Testis (tissue), 3 donors: ENCODE results near the gene CADPS2. TPM values are rescaled to one million over a fixed set of nuclear protein-coding genes. Genes with fewer than 3 reads are reported as not detected.

Experiments
- DNase-seq: peaks from one replicate; pipeline ENCODE4 v3.0.0-alpha.2; 2019
- H3K27ac ChIP-seq, 2 donors: fragments of 200-600 bp; sonication (generic); one replicate each; pipeline ENCODE4 v1.5.1; 2019
- H3K27me3 ChIP-seq: fragments of 200-600 bp; sonication (generic); one replicate; pipeline ENCODE4 v1.5.1; 2019
- H3K36me3 ChIP-seq: fragments of 200-600 bp; sonication (generic); one replicate; pipeline ENCODE4 v1.5.1; 2017; ENCODE audit warnings: low read depth; ENCODE audit errors: missing control alignments
- H3K4me1 ChIP-seq: fragments of 200-600 bp; sonication (generic); one replicate; pipeline ENCODE4 v1.5.1; 2019
- H3K4me3 ChIP-seq, 2 donors: fragments of 200-600 bp; sonication (generic); one replicate each; pipeline ENCODE4 v1.5.1; 2017 to 2019
- H3K9me3 ChIP-seq: fragments of 200-600 bp; sonication (generic); one replicate; pipeline ENCODE4 v1.5.1; 2017
- POLR2A ChIP-seq: fragments of 450-650 bp; IDR thresholded peaks from one replicate; pipeline ENCODE4 v1.6.1; 2017; ENCODE audit warnings: antibody characterized with exemption, mild to moderate bottlenecking, moderate library complexity
- WGBS, 2 donors: methylation state at CpG; one replicate each; pipeline ENCODE4 v1.1.5; 2018; 5-methylcytosine and 5-hydroxymethylcytosine counted together
- intact Hi-C: fragments of 100-400 bp; cut with DNase I; formaldehyde crosslinking; loops from one replicate; pipeline ENCODE4 v1.15.1; 2023; ENCODE audit warnings: low total_unique reads
- polyA plus RNA-seq: library from polyadenylated mRNA; stranded (reverse); fragments of 350-450 nt; fragmentation: Illumina TruSeq; extraction: RNeasy Lipid Tissue Mini Kit (QIAGEN cat#74804); gene quantifications from one replicate; pipeline ENCODE4 v1.2.3, GENCODE V29; 2014; ENCODE audit warnings: low read depth, low replicate concordance; ENCODE audit not compliant: insufficient read depth
- total RNA-seq, 2 donors: library from RNA; depleted of rRNA; stranded (reverse); fragments of >200 nt; gene quantifications; one replicate each; pipeline ENCODE4 v1.2.3, GENCODE V29; 2016
- TF ChIP-seq, protein P1 (sequence below), 3 experiments: fragments of 450-650 bp in 2 of 3; fragments of 200-600 bp in 1 of 3; sonication (generic) in 1 of 3; IDR thresholded peaks; one replicate each; pipeline ENCODE4 v1.5.1; 2016 to 2019; ENCODE audit warnings: antibody characterized with exemption in 3 of 3, mild to moderate bottlenecking in 2 of 3, moderate library complexity in 1 of 3

CADPS2 gene
- total and polyA plus RNA-seq, 3 donors from 2014 or later: 6.0 to 9.9 (median 9.3) TPM

DNA sequence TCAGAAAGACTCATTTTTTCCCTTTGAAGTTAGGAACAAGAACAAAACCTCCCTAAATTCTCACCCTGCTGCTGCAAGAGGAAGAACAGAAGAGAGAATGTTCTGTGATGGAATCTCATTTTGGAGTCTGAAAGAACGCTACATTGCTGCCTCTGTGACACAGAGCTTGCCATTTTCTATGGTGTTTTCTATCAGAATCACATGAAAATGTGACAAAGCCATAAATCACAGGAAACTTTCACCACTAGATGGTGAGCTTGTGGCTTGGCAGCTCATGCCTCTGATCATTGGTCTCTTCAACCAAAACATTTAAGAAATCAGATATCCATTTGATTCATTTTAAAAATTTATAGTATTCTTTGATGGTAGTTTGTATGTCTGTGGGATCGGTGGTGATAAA lies 82.9 kb downstream of the CADPS2 start:
- intact Hi-C loops: no loop called here
- peak overlapping the region in 1 of 2 donors; percentile 83 for H3K27ac ChIP-seq
- WGBS, 2 donors: 37 to 54% methylated on average over 2 of the region's 2 CpGs

DNA sequence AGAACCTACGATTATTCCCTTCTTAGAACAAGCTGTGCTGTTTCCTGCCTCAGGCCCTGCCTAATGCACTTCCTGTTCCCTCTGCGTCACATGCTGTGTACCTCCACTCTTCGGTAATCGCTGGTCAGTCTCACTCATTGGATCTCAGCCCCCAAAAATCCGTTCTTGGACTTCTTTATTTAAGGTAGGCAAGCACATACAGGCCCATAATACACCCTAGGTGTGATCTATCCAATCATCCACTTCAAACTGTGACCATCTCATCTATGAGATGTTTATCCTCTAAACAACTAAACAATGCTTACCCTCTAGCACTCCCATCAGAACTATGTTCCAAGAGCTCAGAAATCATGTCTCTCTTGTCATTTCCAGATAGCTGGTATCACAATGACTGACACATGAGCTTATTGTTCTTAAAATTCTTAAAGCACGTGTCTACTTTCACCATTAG lies 83.9 kb downstream of the CADPS2 start:
- Histone ChIP-seq H3K36me3 (no peaks in the 10 kb centered on the region), H3K27ac (peak overlapping the region; percentile 59 to 83), H3K9me3 (no peaks in the 10 kb centered on the region), H3K4me3 (no peak overlapping the region), H3K27me3 (no peaks in the 10 kb centered on the region), H3K4me1 (peaks cover 4% of the 10 kb centered on the region)
- 32 to 56% methylated on average over 6 of the region's 6 CpGs for WGBS, 2 donors
- intact Hi-C loops: no loop called here
- peak; percentile 36 for DNase-seq
- TF ChIP-seq, protein P1, sequence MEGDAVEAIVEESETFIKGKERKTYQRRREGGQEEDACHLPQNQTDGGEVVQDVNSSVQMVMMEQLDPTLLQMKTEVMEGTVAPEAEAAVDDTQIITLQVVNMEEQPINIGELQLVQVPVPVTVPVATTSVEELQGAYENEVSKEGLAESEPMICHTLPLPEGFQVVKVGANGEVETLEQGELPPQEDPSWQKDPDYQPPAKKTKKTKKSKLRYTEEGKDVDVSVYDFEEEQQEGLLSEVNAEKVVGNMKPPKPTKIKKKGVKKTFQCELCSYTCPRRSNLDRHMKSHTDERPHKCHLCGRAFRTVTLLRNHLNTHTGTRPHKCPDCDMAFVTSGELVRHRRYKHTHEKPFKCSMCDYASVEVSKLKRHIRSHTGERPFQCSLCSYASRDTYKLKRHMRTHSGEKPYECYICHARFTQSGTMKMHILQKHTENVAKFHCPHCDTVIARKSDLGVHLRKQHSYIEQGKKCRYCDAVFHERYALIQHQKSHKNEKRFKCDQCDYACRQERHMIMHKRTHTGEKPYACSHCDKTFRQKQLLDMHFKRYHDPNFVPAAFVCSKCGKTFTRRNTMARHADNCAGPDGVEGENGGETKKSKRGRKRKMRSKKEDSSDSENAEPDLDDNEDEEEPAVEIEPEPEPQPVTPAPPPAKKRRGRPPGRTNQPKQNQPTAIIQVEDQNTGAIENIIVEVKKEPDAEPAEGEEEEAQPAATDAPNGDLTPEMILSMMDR (IDR thresholded peaks at IDR 0.05): no peak
- TF ChIP-seq POLR2A: no peak

More for the DNA sequence above, 82.9 kb downstream of the CADPS2 start:
- DNase-seq: peak; percentile 16
- no peak overlapping the region for H3K4me3 ChIP-seq
- no peaks in the 10 kb centered on the region for H3K9me3 ChIP-seq
- no peaks in the 10 kb centered on the region for H3K27me3 ChIP-seq
- TF ChIP-seq, protein P1 (IDR thresholded peaks at IDR 0.05): peak; percentile 24 to 49 (median 43)
- TF ChIP-seq POLR2A: no peak
- no peaks in the 10 kb centered on the region for H3K36me3 ChIP-seq
- H3K4me1 ChIP-seq: peaks cover 4% of the 10 kb centered on the region

DNA sequence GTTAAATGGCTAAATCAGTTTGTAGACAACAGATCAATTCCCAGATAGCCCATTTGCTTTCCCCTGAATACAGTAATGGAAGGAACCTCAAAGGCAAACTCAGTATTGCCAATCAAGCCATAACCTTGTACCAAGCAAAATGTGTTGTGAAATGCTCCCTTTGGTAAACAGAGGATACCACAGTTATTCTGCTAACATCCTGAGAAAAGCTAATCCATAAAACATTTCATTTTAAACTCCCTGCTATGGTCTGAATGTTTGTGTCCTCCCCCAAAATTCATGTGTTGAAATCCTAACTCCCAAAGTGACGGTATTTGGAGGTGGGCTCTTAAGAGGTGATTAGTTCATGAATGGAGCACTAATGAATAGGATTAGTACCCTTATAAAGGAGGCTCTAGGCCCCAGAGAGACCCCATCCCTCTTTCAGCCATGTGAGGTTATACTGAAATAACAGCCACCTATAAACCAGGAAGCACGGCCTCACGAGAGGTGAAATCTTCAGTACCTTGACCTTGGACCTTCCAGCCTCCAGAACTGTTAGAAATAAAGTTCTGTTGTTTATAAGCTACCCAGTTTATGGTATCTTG lies 94.2 kb downstream of the CADPS2 start:
- no peaks in the 10 kb centered on the region for H3K36me3 ChIP-seq
- no peaks in the 10 kb centered on the region for H3K9me3 ChIP-seq
- no peaks in the 10 kb centered on the region for H3K27me3 ChIP-seq
- 84 to 88% methylated on average over 3 of the region's 3 CpGs for WGBS, 2 donors
- TF ChIP-seq, protein P1 (IDR thresholded peaks at IDR 0.05): no peak
- no peak for TF ChIP-seq POLR2A
- no peak for DNase-seq
- intact Hi-C loops: no loop called here
- peaks cover 4% of the 10 kb centered on the region for H3K4me1 ChIP-seq
- H3K4me3 ChIP-seq: no peak overlapping the region
- no peak overlapping the region for H3K27ac ChIP-seq

DNA sequence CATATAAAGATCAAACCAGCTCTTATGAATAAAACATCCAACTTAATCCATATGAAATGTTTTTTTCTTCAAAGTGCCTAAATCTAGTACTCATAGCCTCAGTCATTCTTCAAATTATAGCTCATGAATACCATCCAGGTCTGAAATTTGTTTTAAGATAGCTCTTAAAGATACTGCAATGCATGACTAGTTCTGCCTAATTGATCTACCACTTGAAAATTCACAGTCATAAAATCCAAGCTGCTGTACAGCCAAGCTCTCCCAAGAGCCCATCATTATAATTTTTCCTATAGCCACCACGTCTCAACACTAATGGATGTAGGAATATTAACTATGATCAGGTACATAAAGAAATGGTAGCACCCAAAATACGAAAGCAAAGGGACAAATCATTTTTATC lies 95.7 kb downstream of the CADPS2 start:
- Histone ChIP-seq H3K36me3 (no peaks in the 10 kb centered on the region), H3K4me1 (peaks cover 4% of the 10 kb centered on the region), H3K27ac (no peak overlapping the region), H3K4me3 (no peak overlapping the region), H3K27me3 (no peaks in the 10 kb centered on the region), H3K9me3 (no peaks in the 10 kb centered on the region)
- WGBS, 2 donors: 88 to 95% methylated on average over 2 of the region's 2 CpGs
- intact Hi-C loops: no loop called here
- no peak for DNase-seq
- TF ChIP-seq, protein P1 (IDR thresholded peaks at IDR 0.05): no peak
- TF ChIP-seq POLR2A: no peak

DNA sequence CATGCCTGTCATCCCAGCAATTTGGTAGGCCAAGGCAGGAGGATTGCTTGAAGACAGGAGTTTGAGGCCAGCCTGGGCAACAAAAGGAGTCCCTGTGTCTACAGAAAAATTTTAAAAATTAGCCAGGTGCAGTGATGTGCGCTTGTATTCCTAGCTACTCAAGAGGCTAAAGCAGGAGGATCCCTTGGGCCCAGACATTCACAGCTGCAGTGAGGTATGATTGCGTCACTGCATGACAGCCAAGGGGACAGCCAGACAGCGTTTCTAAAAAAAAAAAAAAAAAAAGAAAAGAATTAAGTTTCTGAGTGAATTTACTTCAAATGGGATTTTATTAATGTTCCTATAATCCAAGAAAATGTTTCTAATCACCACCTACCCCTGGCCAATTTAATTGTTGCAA lies 96.1 kb downstream of the CADPS2 start:
- no peak for TF ChIP-seq POLR2A
- 94 to 96% methylated on average over 3 of the region's 3 CpGs for WGBS, 2 donors
- intact Hi-C loops: no loop called here
- Histone ChIP-seq H3K36me3 (no peaks in the 10 kb centered on the region), H3K27me3 (no peaks in the 10 kb centered on the region), H3K27ac (no peak overlapping the region), H3K9me3 (no peaks in the 10 kb centered on the region), H3K4me3 (no peak overlapping the region), H3K4me1 (peaks cover 4% of the 10 kb centered on the region)
- no peak for DNase-seq
